Muscle of leg (tissue), 11 donors: ENCODE results near the gene EFTUD2. TPM values are rescaled to one million over a fixed set of nuclear protein-coding genes. Genes with fewer than 3 reads are reported as not detected.

Source experiments
- DNase-seq: peaks from one replicate; pipeline ENCODE4 v3.0.0; 2013
- H3K27ac ChIP-seq: one replicate; pipeline ENCODE4 v1.5.1; 2013; ENCODE audit warnings: mild to moderate bottlenecking, low read length, control low read depth
- H3K27me3 ChIP-seq: one replicate; pipeline ENCODE4 v1.6.1; 2013; ENCODE audit warnings: low read length; ENCODE audit not compliant: control insufficient read depth, insufficient read depth
- H3K36me3 ChIP-seq: one replicate; pipeline ENCODE4 v1.6.1; 2013; ENCODE audit warnings: low read length; ENCODE audit not compliant: control insufficient read depth, insufficient read depth
- H3K4me1 ChIP-seq: one replicate; pipeline ENCODE4 v1.6.1; 2013; ENCODE audit warnings: low read length; ENCODE audit not compliant: control insufficient read depth, insufficient read depth
- H3K4me3 ChIP-seq: one replicate; pipeline ENCODE4 v1.5.1; 2013; ENCODE audit warnings: low read length, control low read depth
- H3K9me3 ChIP-seq: replicated peaks from 2 replicates; pipeline ENCODE4 v1.6.1; 2013; ENCODE audit warnings: low read depth, low read length; ENCODE audit not compliant: control insufficient read depth
- WGBS: methylation state at CpG from one replicate; pipeline ENCODE4 v1.1.5; 2013; ENCODE audit warnings: missing lambda C conversion rate; ENCODE audit not compliant: insufficient coverage; 5-methylcytosine and 5-hydroxymethylcytosine counted together
- polyA plus RNA-seq, 8 donors: library from polyadenylated mRNA; unstranded; fragments of 120-200 nt; gene quantifications; one replicate each; pipeline versions ENCODE4 v1.2.1 to v1.2.3, GENCODE V29; 2013; ENCODE audit warnings: inconsistent platforms in 1 of 8, low replicate concordance in 1 of 8; ENCODE audit not compliant: insufficient read length in 8 of 8, insufficient read depth in 1 of 8
- total RNA-seq: library from RNA; stranded (reverse); fragments of 120-200 nt; gene quantifications from one replicate; pipeline ENCODE4 v1.2.4, GENCODE V29; 2013

Gene EFTUD2
- total and polyA plus RNA-seq, 9 donors = 53.4 to 76.4 (median 66.9) TPM

DNA sequence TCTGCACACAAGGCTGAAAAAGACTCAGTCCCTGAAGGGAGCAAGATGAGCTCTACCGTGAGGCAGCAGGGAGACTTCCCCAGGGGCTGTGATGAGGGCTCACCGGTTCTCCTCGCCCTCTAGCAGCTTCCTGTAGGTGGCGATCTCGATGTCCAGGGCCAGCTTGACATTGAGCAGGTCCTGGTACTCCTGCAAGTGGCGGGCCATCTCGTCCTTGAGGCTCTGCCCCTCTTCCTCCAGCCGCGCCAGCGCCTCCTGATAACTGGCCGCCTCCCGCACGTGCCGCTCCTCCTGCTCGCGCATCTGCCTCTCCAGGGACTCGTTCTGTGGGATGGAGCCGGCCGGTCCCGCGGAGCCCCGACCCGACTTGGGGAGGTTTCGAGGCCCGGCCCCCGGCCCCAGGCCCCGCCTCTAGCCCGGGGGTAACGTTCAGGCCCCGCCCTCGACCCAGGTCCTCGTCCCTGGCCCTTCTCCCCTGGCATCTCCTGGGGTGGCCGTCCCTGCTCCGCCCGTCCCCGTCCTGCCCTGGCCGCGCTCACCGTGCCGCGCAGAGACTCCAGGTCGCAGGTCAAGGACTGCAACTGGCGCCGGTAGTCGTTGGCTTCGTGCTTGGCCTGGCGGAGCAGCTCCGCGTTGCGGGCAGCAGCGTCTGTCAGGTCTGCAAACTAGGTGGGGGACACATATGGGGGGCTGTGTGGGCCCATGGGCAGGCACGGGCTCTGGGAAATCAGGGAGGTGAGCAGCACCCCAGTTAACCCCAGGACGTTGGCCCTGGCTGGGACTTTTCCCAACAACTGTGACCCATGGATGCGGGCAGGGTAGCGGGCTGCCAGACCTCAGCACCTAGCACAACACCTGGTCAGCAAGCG, 12.1 kb upstream of the EFTUD2 start:
- H3K4me1 ChIP-seq = peaks cover 42% of the 10 kb centered on the region
- no peak overlapping the region for H3K27ac ChIP-seq
- no peaks in the 10 kb centered on the region for H3K9me3 ChIP-seq
- peaks cover 40% of the 10 kb centered on the region for H3K27me3 ChIP-seq
- WGBS = 9% methylated on average over 53 of the region's 56 CpGs
- H3K4me3 ChIP-seq = no peak overlapping the region
- DNase-seq = no peak
- H3K36me3 ChIP-seq = no peaks in the 10 kb centered on the region

DNA sequence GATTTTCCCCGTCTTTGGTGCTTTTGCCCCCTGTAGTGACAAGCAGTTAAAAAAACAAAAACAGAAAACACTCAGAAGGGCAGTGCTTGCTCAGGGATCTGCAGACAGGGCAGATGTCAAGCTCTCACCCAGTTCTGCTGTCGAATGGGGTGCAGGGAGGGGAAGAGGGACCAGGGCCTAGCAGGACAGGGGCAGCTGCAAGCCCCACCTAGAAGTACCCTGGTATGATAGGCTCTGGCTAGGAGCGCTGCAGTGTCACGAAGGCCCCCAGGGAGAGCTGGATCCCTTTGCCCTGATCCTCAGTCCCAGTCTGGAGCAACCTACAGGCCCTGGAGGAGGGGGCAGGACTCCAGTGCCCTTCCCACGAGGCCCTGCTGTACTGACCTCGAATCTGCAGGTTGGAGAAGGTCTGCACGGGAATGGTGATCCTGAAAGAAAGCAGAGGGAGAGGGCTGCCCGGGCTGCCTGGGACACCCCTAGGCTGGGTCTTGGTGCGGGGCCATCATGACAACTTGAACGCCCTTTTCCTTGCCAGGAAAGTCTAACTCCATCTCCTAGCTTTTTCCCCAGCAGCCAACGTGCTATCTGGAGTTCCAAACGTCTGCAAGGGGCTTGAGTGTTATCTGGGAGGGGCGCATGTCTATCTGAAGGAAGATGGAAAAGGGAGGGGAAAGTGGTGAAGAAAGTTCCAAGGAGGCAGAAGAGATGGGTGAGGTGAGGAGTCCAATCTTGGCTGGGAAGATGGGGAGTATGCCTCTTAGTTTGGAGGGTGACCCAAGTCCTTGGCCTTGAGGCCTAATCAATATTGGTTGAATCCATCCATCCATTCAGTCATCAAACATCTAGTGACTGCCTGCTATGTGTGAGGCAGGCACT, 11.2 kb upstream of the EFTUD2 start:
- WGBS = 86% methylated on average over 7 of the region's 13 CpGs
- peaks cover 42% of the 10 kb centered on the region for H3K4me1 ChIP-seq
- no peak overlapping the region for H3K27ac ChIP-seq
- no peak for DNase-seq
- peaks cover 40% of the 10 kb centered on the region for H3K27me3 ChIP-seq
- no peaks in the 10 kb centered on the region for H3K9me3 ChIP-seq
- H3K4me3 ChIP-seq = no peak overlapping the region
- H3K36me3 ChIP-seq = no peaks in the 10 kb centered on the region

DNA sequence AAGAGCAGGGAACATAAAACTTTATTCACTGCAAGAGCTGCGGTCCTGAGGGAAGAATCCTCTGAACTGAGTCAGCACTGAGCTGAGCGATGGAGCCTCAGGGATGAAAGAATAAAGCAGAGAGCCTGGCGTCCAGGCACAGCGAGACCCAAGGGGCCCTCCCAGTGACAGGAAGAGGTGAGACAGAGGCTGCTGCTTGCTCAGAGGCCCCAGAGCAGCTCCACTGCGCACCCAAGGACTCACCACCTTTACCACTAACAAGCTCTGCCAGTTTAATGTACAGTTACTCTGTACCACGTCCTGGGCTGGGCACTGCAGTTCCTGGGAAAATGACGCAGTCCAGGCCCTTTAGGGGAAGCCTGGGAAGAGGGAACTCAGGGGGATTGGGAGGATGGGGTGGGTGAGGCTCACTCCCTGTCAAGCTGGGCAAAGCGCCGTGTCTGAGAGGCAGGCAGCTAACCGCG, 10.5 kb upstream of the EFTUD2 start:
- peaks cover 40% of the 10 kb centered on the region for H3K27me3 ChIP-seq
- no peak for DNase-seq

DNA sequence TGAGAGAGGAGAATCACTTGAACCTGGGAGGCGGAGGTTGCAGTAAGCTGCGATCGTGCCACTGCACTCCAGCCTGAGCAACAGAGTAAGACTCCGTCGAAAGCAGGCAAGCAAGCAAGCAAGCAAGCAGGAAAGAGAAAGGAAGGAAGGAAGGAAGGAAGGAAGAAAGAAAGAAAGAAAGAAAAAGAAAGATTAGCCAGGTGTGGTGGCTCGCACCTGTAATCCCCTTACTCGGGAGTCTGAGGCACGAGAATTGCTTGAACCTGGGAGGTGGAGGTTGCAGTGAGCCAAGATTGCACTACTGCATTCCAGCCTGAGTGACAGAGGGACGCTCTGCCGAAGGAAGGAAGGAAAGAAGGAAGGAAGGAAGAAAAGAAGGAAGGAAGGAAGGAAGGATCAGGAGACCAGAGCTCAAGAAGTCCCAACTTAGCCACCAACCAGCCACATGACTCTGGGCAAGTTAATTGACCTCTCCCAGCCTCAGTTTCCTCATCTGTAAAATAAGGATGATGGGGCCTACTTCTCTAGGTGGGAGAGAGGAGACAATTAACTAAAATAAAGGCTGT, 9.6 kb upstream of the EFTUD2 start:
- Histone ChIP-seq H3K27me3 (peaks cover 32% of the 10 kb centered on the region), H3K9me3 (no peaks in the 10 kb centered on the region)

More for the DNA sequence above, 10.5 kb upstream of the EFTUD2 start:
- Histone ChIP-seq H3K27ac (no peak overlapping the region), H3K9me3 (no peaks in the 10 kb centered on the region), H3K4me1 (peaks cover 44% of the 10 kb centered on the region), H3K4me3 (no peak overlapping the region), H3K36me3 (no peaks in the 10 kb centered on the region)
- WGBS = 45% methylated on average over 4 of the region's 11 CpGs

DNA sequence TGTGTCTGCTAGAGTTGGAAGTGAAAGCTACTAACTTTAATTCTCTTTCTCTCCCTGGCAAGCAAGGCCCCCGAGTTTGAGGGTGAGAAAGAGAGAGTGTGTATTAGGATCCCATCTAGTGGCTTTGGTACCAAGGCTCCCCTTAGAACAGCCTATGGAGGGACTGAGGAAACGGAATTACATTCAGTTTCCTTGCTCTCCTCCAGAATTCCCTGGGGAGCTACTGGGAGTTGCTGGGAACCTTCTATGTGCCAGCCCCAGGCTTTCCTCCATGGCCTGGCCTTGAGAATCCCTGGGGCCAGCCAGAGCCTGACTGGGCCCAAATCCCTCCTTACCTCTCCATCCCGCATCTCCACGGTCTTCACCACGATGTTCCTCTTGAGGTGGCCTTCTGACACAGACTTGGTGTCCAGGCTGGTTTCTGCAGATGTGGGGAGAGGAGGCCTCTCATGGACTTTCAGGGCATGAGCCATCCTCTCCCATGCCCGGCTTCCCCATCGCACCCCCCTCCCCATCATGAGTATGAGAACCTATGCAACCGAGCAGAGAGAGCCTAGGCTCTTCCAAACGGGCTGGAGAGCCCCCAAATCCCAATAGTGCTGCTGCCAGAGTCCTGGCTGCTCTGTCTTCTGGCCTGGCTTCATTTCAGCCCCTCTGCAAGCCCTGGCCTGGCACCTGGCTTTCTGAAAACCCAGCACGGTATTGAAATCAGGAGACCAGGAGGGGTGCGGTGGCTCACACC, 8.7 kb upstream of the EFTUD2 start:
- H3K27me3 ChIP-seq = peaks cover 22% of the 10 kb centered on the region
- H3K27ac ChIP-seq = no peak overlapping the region
- H3K36me3 ChIP-seq = no peaks in the 10 kb centered on the region
- whole genome bisulfite sequencing = 75% methylated on average over 7 of the region's 11 CpGs
- peaks cover 60% of the 10 kb centered on the region for H3K4me1 ChIP-seq
- H3K9me3 ChIP-seq = no peaks in the 10 kb centered on the region
- no peak overlapping the region for H3K4me3 ChIP-seq
- DNase-seq = no peak

More for the DNA sequence above, 9.6 kb upstream of the EFTUD2 start:
- Histone ChIP-seq H3K4me1 (peaks cover 52% of the 10 kb centered on the region), H3K36me3 (no peaks in the 10 kb centered on the region), H3K4me3 (no peak overlapping the region), H3K27ac (no peak overlapping the region)
- no peak for DNase-seq
- 90% methylated on average over 8 of the region's 10 CpGs for WGBS

DNA sequence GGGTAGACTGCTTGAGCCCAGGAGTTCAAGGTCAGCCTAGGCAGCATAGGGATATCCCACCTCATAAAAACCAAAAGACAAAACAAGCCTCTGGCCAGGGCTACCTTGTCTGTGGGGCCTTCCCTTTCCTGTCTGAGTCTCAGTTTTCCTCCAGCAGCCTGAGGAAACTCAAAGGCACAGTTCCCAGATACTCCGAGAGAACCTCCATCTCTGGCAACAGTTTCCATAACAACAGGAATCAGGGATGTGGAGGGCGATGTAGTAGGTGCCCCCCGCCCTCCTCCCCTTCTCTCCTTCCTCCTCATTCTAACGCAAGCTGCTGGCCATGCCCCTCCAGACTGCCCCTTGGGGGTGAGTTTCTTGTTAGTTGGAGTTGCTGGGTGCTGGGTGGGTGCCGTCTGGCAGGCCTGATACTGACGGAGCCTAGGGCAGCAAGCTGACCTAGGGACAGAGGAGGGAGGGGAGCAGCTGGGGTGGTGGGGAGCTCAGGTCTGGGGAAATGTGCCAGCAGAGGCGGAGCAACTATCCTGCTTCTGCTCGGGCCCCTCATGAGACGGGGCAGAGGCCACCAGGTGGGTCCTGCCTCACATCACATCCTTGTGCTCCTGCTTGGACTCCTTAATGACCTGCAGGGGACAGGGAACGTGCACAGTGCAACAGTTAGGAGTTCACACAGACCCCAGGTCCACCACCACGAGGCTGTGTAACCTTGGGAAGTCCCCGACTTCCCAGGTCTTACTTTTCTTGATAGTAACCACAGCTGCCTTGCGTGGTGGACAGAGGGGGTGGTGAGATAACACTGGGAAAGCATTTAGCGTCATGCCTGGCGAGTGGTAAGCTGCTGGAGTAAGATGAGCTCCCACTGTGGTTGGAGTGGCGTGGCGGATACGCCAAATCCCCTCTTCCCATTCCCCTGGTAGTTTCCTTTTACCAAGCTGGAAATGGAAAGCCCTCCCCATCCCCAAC, 7.8 kb upstream of the EFTUD2 start:
- no peaks in the 10 kb centered on the region for H3K9me3 ChIP-seq
- no peaks in the 10 kb centered on the region for H3K36me3 ChIP-seq
- peak; percentile 57 for DNase-seq
- WGBS = 39% methylated on average over 9 of the region's 18 CpGs
- no peak overlapping the region for H3K4me3 ChIP-seq
- H3K27ac ChIP-seq = no peak overlapping the region
- peaks cover 68% of the 10 kb centered on the region for H3K4me1 ChIP-seq
- H3K27me3 ChIP-seq = peaks cover 17% of the 10 kb centered on the region

DNA sequence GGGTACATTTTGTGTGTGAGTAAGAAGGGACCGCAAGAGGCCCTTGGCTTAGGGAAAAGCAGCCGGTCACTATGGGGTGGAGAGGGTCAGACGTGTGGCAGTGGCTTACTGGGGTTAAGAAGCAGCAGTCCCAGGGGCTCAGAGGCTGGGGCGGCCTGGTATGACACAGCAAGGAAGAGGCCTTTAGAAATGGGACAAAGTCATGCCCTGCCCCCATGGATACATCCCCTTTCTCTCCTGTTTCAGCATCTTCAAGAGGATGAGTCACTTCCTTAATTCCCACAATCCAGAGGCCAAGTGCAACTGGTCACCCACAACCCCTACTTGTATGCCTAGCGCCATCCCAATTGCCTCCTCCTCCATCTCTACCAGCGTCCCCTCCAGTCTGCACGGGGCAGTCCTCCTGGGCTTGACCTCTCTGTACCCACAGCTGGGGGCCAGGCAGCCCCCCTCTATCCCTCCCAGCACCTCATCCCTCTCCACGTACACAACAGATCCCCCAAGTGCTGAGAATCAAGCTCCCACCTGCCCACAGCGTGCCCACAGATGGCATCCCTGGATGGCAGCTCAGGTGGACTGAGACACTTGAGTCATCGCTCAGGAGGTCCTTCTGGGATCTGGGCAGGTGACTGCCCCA, 6.9 kb upstream of the EFTUD2 start:
- Histone ChIP-seq H3K9me3 (no peaks in the 10 kb centered on the region), H3K36me3 (no peaks in the 10 kb centered on the region), H3K27ac (no peak overlapping the region), H3K27me3 (peaks cover 10% of the 10 kb centered on the region), H3K4me3 (no peak overlapping the region), H3K4me1 (peaks cover 71% of the 10 kb centered on the region)
- WGBS = 74% methylated on average over 10 of the region's 10 CpGs
- no peak for DNase-seq

DNA sequence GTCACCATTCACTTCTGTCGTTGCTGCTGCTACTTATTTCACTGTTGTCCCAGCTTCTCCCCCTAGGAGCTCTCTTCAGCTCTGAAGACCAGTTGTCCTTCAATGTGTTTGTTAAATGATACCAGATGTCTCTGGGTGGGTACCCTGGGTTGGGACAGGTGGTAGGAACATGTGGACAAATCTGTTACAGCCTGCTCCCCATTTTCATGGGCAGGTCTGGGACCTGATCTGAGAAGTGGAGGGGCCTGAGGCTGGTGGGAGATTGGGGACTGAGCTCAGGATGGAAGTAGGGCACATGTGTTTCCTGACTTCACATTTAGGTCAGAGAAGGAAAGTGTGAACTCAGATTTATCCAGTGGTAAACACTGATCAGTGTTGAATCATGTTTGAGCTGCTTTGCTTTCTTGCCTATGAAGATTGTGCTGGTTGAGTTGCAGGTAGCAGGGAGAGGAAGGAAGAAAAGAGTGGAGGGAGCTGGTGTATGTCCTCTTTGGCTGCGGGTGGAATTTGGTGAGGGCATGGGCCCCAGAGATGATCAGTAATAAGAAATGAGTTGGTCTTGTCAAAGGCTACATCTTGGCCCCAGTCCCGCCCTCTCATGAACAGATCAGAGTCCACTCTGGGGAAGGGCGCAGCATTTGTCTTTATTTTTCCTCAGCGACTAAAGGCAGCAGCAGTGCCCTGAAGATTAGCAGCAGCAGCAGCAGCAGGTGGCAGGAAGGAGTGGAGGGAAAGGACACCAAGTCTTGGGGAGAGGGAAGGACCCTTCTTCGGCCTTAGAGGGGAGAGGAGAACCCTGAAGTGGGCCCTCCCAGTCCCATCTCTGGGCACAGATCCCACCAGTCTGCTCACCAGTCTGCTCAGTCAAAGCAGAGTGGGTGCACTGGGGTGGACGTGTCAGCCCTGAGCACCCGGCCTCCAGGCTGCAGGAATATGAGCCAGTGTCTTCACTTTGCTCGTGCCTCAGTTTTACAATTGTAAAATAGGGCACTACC, 6.1 kb upstream of the EFTUD2 start:
- no peak for DNase-seq
- Histone ChIP-seq H3K4me3 (no peak overlapping the region), H3K9me3 (no peaks in the 10 kb centered on the region), H3K27ac (peak overlapping the region; percentile 29), H3K27me3 (peaks cover 4% of the 10 kb centered on the region), H3K36me3 (no peaks in the 10 kb centered on the region), H3K4me1 (peaks cover 73% of the 10 kb centered on the region)
- 84% methylated on average over 8 of the region's 9 CpGs for WGBS
